HUES64 (cell line): ENCODE data around the gene LAMA2.

Experiments used
- H3K27ac ChIP-seq: 2 replicates; pipeline ENCODE4 v1.7.0; 2013; ENCODE audit warnings: low read depth, low read length, inconsistent platforms
- H3K27me3 ChIP-seq: 2 replicates; pipeline ENCODE4 v1.6.1; 2013; ENCODE audit warnings: mild to moderate bottlenecking, low read length; ENCODE audit not compliant: insufficient read depth
- H3K36me3 ChIP-seq: 2 replicates; pipeline ENCODE4 v1.6.1; 2013; ENCODE audit warnings: mild to moderate bottlenecking, low read length; ENCODE audit not compliant: insufficient read depth
- H3K4me1 ChIP-seq: 2 replicates; pipeline ENCODE4 v1.6.1; 2013; ENCODE audit warnings: mild to moderate bottlenecking, low read length, moderate library complexity; ENCODE audit not compliant: insufficient read depth
- H3K4me3 ChIP-seq: 2 replicates; pipeline ENCODE4 v1.5.1; 2013; ENCODE audit warnings: mild to moderate bottlenecking, low read length, moderate library complexity
- H3K9ac ChIP-seq: 2 replicates; pipeline ENCODE4 v1.6.1; 2013; ENCODE audit warnings: mild to moderate bottlenecking, low read depth, low read length
- H3K9me3 ChIP-seq: 2 replicates; pipeline ENCODE4 v1.6.1; 2013; ENCODE audit warnings: low read depth, low read length; ENCODE audit not compliant: insufficient read depth
- WGBS: fragments of 150-250, 120-280 bp; methylation state at CpG from one replicate; pipeline ENCODE4 v1.1.7; 2013; ENCODE audit warnings: missing lambda C conversion rate; 5-methylcytosine and 5-hydroxymethylcytosine counted together

The LAMA2 gene

GRCh38 chr6:128874863-128875262 lies 8.1 kb upstream of the LAMA2 start:
- no peak overlapping the region for H3K9ac ChIP-seq
- no peak overlapping the region for H3K27ac ChIP-seq
- H3K4me3 ChIP-seq = no peak overlapping the region
- H3K27me3 ChIP-seq = no peaks in the 10 kb centered on the region
- no peaks in the 10 kb centered on the region for H3K4me1 ChIP-seq
- H3K9me3 ChIP-seq = no peaks in the 10 kb centered on the region
- no peaks in the 10 kb centered on the region for H3K36me3 ChIP-seq

- peak overlapping the region; percentile 71 for H3K4me3 ChIP-seq
- no peaks in the 10 kb centered on the region for H3K36me3 ChIP-seq
- H3K4me1 ChIP-seq = peaks cover 10% of the 10 kb centered on the region; the same call in 1 of the 2 replicates
- H3K9ac ChIP-seq = no peak overlapping the region
- peaks cover 10% of the 10 kb centered on the region; the same call in 1 of the 2 replicates for H3K27me3 ChIP-seq
- H3K9me3 ChIP-seq = no peaks in the 10 kb centered on the region
- H3K27ac ChIP-seq = no peak overlapping the region
- WGBS = 39% methylated on average over 2 of the region's 2 CpGs
Measured at GRCh38 chr6:128882560-128882959, 378 bp upstream of the LAMA2 start.

- Histone ChIP-seq H3K9me3 (no peaks in the 10 kb centered on the region), H3K27ac (no peak overlapping the region), H3K4me1 (peaks cover 10% of the 10 kb centered on the region), H3K36me3 (no peaks in the 10 kb centered on the region), H3K4me3 (no peak overlapping the region), H3K9ac (no peak overlapping the region), H3K27me3 (peaks cover 10% of the 10 kb centered on the region; the same call in 1 of the 2 replicates)
- no CpG with 5 or more reads among the region's 2 CpGs for WGBS
Measured at GRCh38 chr6:128883906-128884305, 968 bp downstream of the LAMA2 start.

GRCh38 chr6:128885381-128885780 lies 2.4 kb downstream of the LAMA2 start:
- H3K4me3 ChIP-seq = no peak overlapping the region
- no peaks in the 10 kb centered on the region for H3K36me3 ChIP-seq
- H3K27ac ChIP-seq = no peak overlapping the region
- no peaks in the 10 kb centered on the region for H3K9me3 ChIP-seq
- peaks cover 10% of the 10 kb centered on the region; the same call in 1 of the 2 replicates for H3K27me3 ChIP-seq
- H3K4me1 ChIP-seq = peaks cover 10% of the 10 kb centered on the region
- H3K9ac ChIP-seq = no peak overlapping the region
- WGBS = 95% methylated on average over 4 of the region's 5 CpGs

GRCh38 chr6:128886706-128887105 lies 3.8 kb downstream of the LAMA2 start:
- Histone ChIP-seq H3K4me3 (no peak overlapping the region), H3K27me3 (peaks cover 10% of the 10 kb centered on the region; the same call in 1 of the 2 replicates), H3K9ac (no peak overlapping the region), H3K9me3 (no peaks in the 10 kb centered on the region), H3K27ac (no peak overlapping the region), H3K4me1 (peaks cover 10% of the 10 kb centered on the region), H3K36me3 (no peaks in the 10 kb centered on the region)

GRCh38 chr6:128888444-128889175 lies 5.7 kb downstream of the LAMA2 start:
- H3K4me3 ChIP-seq = no peak overlapping the region
- WGBS = 95% methylated on average over 4 of the region's 5 CpGs
- no peaks in the 10 kb centered on the region for H3K36me3 ChIP-seq
- no peak overlapping the region for H3K27ac ChIP-seq
- H3K9ac ChIP-seq = no peak overlapping the region
- H3K4me1 ChIP-seq = peaks cover 3% of the 10 kb centered on the region; the same call in 1 of the 2 replicates
- H3K9me3 ChIP-seq = no peaks in the 10 kb centered on the region
- H3K27me3 ChIP-seq = peaks cover 5% of the 10 kb centered on the region; the same call in 1 of the 2 replicates

- no peak overlapping the region for H3K9ac ChIP-seq
- H3K27ac ChIP-seq = no peak overlapping the region
- H3K4me1 ChIP-seq = no peaks in the 10 kb centered on the region; the same call in 1 of the 2 replicates
- H3K27me3 ChIP-seq = no peaks in the 10 kb centered on the region
- no peaks in the 10 kb centered on the region for H3K9me3 ChIP-seq
- WGBS = 98% methylated on average over 4 of the region's 5 CpGs
- H3K4me3 ChIP-seq = no peak overlapping the region
- no peaks in the 10 kb centered on the region for H3K36me3 ChIP-seq
Measured at GRCh38 chr6:128889870-128890269, 6.9 kb downstream of the LAMA2 start.

GRCh38 chr6:128892079-128892478 lies 9.1 kb downstream of the LAMA2 start:
- no CpG with 5 or more reads among the region's 2 CpGs for WGBS
- Histone ChIP-seq H3K36me3 (no peaks in the 10 kb centered on the region), H3K27me3 (no peaks in the 10 kb centered on the region)

GRCh38 chr6:128899341-128900050 lies 16.6 kb downstream of the LAMA2 start:
- Histone ChIP-seq H3K9me3 (no peaks in the 10 kb centered on the region), H3K27ac (no peak overlapping the region), H3K36me3 (no peaks in the 10 kb centered on the region), H3K4me3 (no peak overlapping the region), H3K27me3 (no peaks in the 10 kb centered on the region), H3K9ac (no peak overlapping the region), H3K4me1 (no peaks in the 10 kb centered on the region)

More at GRCh38 chr6:128892079-128892478, 9.1 kb downstream of the LAMA2 start:
- no peaks in the 10 kb centered on the region for H3K9me3 ChIP-seq
- H3K27ac ChIP-seq = no peak overlapping the region
- H3K9ac ChIP-seq = no peak overlapping the region
- H3K4me3 ChIP-seq = no peak overlapping the region
- H3K4me1 ChIP-seq = no peaks in the 10 kb centered on the region; the same call in 1 of the 2 replicates

- WGBS = 95% methylated on average over 5 of the region's 5 CpGs
- no peak overlapping the region for H3K27ac ChIP-seq
Measured at GRCh38 chr6:128903715-128904114, 20.8 kb downstream of the LAMA2 start.

GRCh38 chr6:128914051-128914450 lies 31.1 kb downstream of the LAMA2 start:
- H3K4me3 ChIP-seq = no peak overlapping the region
- no peaks in the 10 kb centered on the region for H3K36me3 ChIP-seq
- no peaks in the 10 kb centered on the region for H3K27me3 ChIP-seq
- no peak overlapping the region for H3K27ac ChIP-seq
- H3K4me1 ChIP-seq = peaks cover 4% of the 10 kb centered on the region; the same call in 1 of the 2 replicates
- 98% methylated on average over 2 of the region's 2 CpGs for WGBS
- H3K9ac ChIP-seq = no peak overlapping the region
- no peaks in the 10 kb centered on the region for H3K9me3 ChIP-seq

More at GRCh38 chr6:128903715-128904114, 20.8 kb downstream of the LAMA2 start:
- Histone ChIP-seq H3K27me3 (no peaks in the 10 kb centered on the region), H3K36me3 (no peaks in the 10 kb centered on the region), H3K9ac (no peak overlapping the region), H3K4me1 (no peaks in the 10 kb centered on the region), H3K9me3 (no peaks in the 10 kb centered on the region), H3K4me3 (no peak overlapping the region)
